SK-N-SH treated with all-trans-retinoic acid at 6 μM for 48 hours (cell line): ENCODE data around the gene NRAS.

Source experiments
- BACH2 ChIP-seq: fragments of 250-450 bp; sonication (Bioruptor Pico); IDR thresholded peaks from 2 replicates; pipeline ENCODE4 v1.9.0; 2021; ENCODE audit warnings: mild to moderate bottlenecking, borderline replicate concordance
- CREB5 ChIP-seq: fragments of 250-450 bp; sonication (Bioruptor Pico); IDR thresholded peaks from 2 replicates; pipeline ENCODE4 v1.5.1; 2020; ENCODE audit warnings: low read depth, mild to moderate bottlenecking, moderate library complexity
- GLIS3 ChIP-seq: fragments of 250-450 bp; sonication (Bioruptor Pico); IDR thresholded peaks from 2 replicates; pipeline ENCODE4 v1.5.0; 2020; ENCODE audit warnings: mild to moderate bottlenecking, moderate library complexity
- POU6F1 ChIP-seq: fragments of 250-450 bp; sonication (Bioruptor Pico); IDR thresholded peaks from 2 replicates; pipeline ENCODE4 v1.8.0; 2021; ENCODE audit warnings: low read depth, mild to moderate bottlenecking, moderate library complexity, borderline replicate concordance
- PPARA ChIP-seq: fragments of 250-450 bp; sonication (Bioruptor Pico); IDR thresholded peaks from 2 replicates; pipeline ENCODE4 v1.5.0; 2020; ENCODE audit warnings: mild to moderate bottlenecking, borderline replicate concordance
- SNAI2 ChIP-seq: fragments of 250-450 bp; sonication (Bioruptor Pico); IDR thresholded peaks from 2 replicates; pipeline ENCODE4 v1.5.0; 2020; ENCODE audit warnings: mild to moderate bottlenecking, moderate library complexity
- TOX ChIP-seq: fragments of 250-450 bp; sonication (Bioruptor Pico); IDR thresholded peaks from 2 replicates; pipeline ENCODE4 v1.8.0; 2021; ENCODE audit warnings: mild to moderate bottlenecking, moderate library complexity, borderline replicate concordance
- ZFP3 ChIP-seq: fragments of 250-450 bp; sonication (Bioruptor Pico); IDR thresholded peaks from 2 replicates; pipeline ENCODE4 v1.5.0; 2020; ENCODE audit warnings: mild to moderate bottlenecking, moderate library complexity
- TF ChIP-seq, protein P1 (sequence below): fragments of 250-450 bp; sonication (Bioruptor Pico); IDR thresholded peaks from 2 replicates; pipeline ENCODE4 v1.8.0; 2020; ENCODE audit warnings: mild to moderate bottlenecking, moderate library complexity, borderline replicate concordance

- TF ChIP-seq GLIS3 (CRISPR knock-in tag) (no peak), BACH2 (CRISPR knock-in tag) (no peak), SNAI2 (no peak), PPARA (CRISPR knock-in tag) (no peak), CREB5 (no peak), ZFP3 (no peak), POU6F1 (CRISPR knock-in tag) (no peak), TOX (CRISPR knock-in tag) (no peak)
- TF ChIP-seq, protein P1, sequence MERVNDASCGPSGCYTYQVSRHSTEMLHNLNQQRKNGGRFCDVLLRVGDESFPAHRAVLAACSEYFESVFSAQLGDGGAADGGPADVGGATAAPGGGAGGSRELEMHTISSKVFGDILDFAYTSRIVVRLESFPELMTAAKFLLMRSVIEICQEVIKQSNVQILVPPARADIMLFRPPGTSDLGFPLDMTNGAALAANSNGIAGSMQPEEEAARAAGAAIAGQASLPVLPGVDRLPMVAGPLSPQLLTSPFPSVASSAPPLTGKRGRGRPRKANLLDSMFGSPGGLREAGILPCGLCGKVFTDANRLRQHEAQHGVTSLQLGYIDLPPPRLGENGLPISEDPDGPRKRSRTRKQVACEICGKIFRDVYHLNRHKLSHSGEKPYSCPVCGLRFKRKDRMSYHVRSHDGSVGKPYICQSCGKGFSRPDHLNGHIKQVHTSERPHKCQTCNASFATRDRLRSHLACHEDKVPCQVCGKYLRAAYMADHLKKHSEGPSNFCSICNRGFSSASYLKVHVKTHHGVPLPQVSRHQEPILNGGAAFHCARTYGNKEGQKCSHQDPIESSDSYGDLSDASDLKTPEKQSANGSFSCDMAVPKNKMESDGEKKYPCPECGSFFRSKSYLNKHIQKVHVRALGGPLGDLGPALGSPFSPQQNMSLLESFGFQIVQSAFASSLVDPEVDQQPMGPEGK (CRISPR knock-in tag): no peak
Measured at GRCh38 chr1:114669562-114670082, 46.9 kb downstream of the NRAS start, which contains the start of gene DENND2C.
